Hepatic stellate cell (primary cell): ENCODE results near the gene SH3GLB1.
A peak's percentile ranks its signal among the peaks of the same experiment; 100 is the strongest.

Experiments
- DNase-seq: peaks from one replicate; pipeline ENCODE4 v3.0.0; 2011; ENCODE audit warnings: low spot score

Gene SH3GLB1

DNA sequence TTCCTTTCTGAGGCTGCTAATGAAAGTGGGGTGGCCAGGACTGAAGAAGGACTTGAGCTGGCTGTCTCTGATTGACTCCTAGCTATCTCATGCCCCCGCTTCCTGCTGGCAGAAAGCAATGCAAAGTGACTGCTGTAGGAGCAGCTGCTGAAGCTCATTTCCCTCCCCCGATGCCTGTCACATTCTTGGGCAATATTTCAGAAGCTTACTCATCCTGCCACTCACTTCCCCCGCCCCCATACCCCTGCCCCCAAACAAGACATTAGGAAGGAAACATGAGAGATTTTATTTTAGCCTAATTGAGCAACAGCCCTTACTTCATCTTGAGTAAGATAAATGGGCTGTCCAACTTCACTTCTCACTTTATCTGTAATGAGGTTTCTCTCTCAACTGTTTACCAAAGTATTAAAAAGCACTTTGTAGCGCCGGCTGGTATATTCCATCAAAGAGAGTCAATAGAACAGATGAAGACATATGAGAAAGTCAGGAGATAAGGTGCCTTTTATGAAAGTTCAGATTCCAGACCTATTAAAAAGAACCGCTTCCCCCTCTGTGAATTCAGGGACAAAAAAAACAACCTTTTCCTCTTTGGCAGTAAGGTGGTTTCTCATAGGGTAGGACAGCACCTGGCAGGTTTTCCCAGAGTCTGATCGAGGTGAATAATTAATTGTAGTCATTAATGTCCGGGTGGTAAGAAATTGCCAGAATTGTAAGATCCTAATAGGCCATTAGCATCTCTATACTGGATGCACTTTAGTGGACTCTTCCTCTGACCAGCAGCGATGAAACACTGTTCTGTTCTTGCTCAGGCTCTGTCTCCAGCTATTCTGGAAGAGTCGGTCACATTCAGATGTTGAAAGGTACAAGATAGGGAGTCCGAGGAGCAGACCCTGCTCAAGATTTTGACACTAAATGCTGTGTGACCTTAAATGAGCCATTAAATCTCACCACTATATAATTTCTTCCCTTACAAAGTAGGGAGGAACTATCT lies 70.2 kb downstream of the SH3GLB1 start:
- DNase-seq, result peak; percentile 69

DNA sequence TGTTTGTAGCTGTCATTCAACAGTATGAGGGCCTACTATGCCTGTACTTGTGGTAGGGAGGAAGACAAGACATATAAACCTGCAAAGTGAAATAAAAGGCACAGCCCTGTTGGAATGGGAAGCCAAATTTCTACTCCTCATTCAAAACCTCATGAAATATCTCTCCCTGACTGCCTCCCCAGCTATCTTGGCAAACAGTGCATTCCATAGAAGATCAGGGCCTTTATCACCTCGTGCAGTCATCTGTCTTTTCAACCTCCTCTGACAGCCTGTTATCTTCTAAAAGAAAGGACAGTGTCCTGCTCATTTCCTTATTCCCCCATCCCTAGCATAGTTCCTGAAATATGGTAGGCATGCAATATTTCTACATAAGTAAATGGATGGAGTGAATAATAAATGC lies 71.0 kb downstream of the SH3GLB1 start:
- DNase-seq, result no peak

DNA sequence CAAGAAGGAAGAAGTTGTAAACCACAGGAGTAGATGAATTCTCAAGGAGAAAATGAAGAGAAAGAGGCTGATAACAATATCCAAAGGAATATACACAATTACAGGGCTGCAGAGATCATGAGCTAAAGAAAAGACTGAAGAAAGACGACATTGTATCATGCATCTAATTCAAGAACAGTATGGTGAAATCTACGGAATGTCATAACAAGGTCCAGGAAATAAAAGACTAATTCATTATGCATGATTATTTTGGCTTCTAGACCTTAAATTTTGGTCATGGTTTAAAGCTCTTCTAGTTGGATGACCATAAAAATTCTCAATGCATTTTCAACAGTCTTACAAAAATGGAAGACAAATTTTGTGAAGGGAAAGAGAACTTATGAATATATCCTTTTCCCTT lies 71.7 kb downstream of the SH3GLB1 start:
- DNase-seq, result no peak

- DNase-seq, result no peak
Observed at GRCh38 chr1:86778569-86779239, 74.3 kb downstream of the SH3GLB1 start.

DNA sequence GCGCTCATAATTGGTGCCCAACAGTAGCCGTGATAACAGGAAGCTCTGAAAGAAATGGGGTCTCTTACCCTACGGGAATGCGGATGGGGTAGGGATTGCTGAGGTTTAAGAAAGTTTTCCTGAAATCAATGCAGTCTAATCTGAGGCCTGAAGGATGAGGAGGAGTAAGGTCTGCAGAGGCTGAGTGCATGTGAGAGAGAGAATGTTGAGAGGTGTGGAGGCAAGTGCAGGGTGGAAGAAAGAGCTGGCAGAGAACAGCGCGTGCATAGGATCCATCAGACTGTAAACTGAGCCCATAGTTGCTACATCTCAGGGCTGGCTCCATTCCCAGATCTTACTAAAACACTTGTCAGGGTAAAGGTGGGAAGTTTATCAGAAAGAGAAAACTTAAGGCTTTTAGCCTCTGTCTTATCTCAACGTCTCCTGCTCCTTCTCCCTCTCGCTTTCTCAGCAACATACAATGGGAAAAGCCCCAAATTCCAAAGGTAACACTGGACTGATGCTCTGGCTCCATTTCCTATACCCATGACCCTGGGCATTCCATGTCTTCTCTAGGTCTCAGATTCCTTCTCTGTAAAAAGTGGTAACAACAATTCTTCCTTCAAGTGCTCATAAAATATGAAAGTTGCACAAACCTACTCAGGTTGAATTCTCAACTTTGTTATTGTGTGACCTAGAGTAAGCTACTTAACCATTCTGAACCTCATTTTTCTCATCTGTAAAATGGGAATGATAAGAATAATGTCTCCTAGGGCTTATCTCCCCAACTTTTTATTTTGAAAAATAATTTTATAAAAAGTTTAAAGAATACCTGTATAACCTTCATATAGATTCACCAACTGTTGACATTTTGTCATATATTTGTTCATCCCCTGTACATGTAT lies 75.2 kb downstream of the SH3GLB1 start:
- no peak for DNase-seq

- no peak for DNase-seq
Observed at GRCh38 chr1:86782482-86782881, 78.1 kb downstream of the SH3GLB1 start.

DNA sequence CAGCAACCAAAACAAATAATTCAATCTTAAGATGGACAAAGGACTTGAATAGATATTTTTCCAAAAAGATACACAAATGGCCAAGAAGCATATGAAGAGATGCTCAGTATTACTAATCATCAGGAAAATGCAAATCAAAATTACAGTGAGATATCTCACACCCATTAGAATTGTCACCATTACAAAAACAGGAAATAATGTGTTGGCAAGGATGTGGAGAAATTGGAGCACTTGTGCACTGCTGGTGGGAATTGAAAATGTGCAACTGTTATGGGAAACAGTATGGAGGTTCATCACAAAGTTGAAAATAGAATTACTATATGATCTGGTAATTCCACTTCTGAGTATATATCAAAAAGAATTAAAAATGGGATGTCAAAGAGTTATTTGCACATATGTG lies 83.2 kb downstream of the SH3GLB1 start:
- DNase-seq, result no peak

GRCh38 chr1:86788300-86789206 lies 84.2 kb downstream of the SH3GLB1 start:
- peak; percentile 62 for DNase-seq

DNA sequence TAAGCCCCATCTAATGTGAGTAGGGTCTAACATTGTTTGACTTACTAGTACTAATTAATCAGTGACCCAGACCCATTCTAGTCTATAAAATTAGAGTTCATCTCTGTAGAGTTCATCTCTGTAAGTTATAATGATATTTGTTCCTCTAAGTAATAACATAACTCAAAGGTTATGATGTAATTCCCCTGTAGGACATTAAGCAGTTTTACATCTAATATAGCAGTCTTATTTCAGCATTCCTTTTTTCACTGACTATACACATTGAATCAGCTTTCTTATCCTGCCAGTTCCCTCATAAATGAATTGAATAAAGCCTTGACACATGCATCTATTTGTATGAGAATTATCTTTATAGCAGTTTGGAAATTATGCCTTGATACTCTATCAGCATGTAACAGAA lies 90.9 kb downstream of the SH3GLB1 start:
- DNase-seq, result no peak
